Activated CD8-positive, alpha-beta memory T cell treated with anti-CD3 and anti-CD28 coated beads for 36 hours (primary cell): ENCODE measurements around the gene COA6. TPM values are rescaled to one million over a fixed set of nuclear protein-coding genes. Genes with fewer than 3 reads are reported as not detected.
"Not testable (repeated sequence)": the region's sequence is repeated elsewhere in the genome, so short reads cannot be mapped to it uniquely, and the experiment has no call there.

Experiments used
- CTCF ChIA-PET: fragments of 350-600 bp; sonication (Branson Sonifier 250); formaldehyde crosslinking; loops from one replicate; lab custom pipeline; 2021; ENCODE audit warnings: antibody characterized with exemption; lab: Charles Lee
- POLR2A ChIA-PET: fragments of 350-600 bp; sonication (Branson Sonifier 250); formaldehyde crosslinking; loops from one replicate; lab custom pipeline; 2021; ENCODE audit warnings: antibody characterized with exemption; lab: Charles Lee
- total RNA-seq, 2 experiments: library from RNA; stranded (reverse); gene quantifications; one replicate each; pipeline ENCODE4 v1.2.3, GENCODE V29; 2021

The COA6 gene
- 10 to 100 TPM; 51.8 to 51.9 TPM for total RNA-seq

GRCh38 chr1:234373064-234373958 lies at the start of gene COA6:
TSS of gene COA6 (plus strand) at chr1:234373456. CDS start at chr1:234373467, 11 bp downstream.
- ChIA-PET CTCF (interaction anchor here (0.6 to 1.2 kb wide), 3 partner anchors 36 to 708 kb away, joined by 3 read pairs; no protein-coding TSS in a partner anchor), POLR2A (interaction anchor here (0.5 to 1.7 kb wide), 7 partner anchors 9 to 731 kb away, joined by 3 to 8 read pairs (median 3); partner anchors contain the start of gene TARBP1)

- POLR2A ChIA-PET = no interaction called here
- CTCF ChIA-PET = interaction anchor here (0.7 to 1.7 kb wide), 3 partner anchors 9 to 15 kb away, joined by 3 to 5 read pairs (median 3); no protein-coding TSS in a partner anchor
Measured at GRCh38 chr1:234324821-234325220, 48.4 kb upstream of the COA6 start.

- ChIA-PET POLR2A (no interaction called here), CTCF (interaction anchor here (0.7 to 2.3 kb wide), 7 partner anchors 9 to 172 kb away, joined by 3 to 14 read pairs (median 4); no protein-coding TSS in a partner anchor)
Measured at GRCh38 chr1:234325878-234326496, 47.3 kb upstream of the COA6 start.

GRCh38 chr1:234326497-234327366 lies 46.5 kb upstream of the COA6 start:
- ChIA-PET CTCF (interaction anchor here (1.2 to 2.3 kb wide), 6 partner anchors 10 to 173 kb away, joined by 3 to 14 read pairs (median 5); no protein-coding TSS in a partner anchor), POLR2A (interaction anchor here (0.6 kb wide), 2 partner anchors 37 to 151 kb away, joined by 3 read pairs; no protein-coding TSS in a partner anchor)

- CTCF ChIA-PET = interaction anchor here (0.9 to 2.3 kb wide), 5 partner anchors 11 to 115 kb away, joined by 3 to 14 read pairs (median 3); no protein-coding TSS in a partner anchor
- POLR2A ChIA-PET = no interaction called here
Measured at GRCh38 chr1:234327577-234328164, 45.6 kb upstream of the COA6 start.

GRCh38 chr1:234330843-234331215 lies 42.4 kb upstream of the COA6 start:
- POLR2A ChIA-PET = no interaction called here
- CTCF ChIA-PET = interaction anchor here (1.3 kb wide), 1 partner anchor 21 kb away, joined by 4 read pairs; no protein-coding TSS in a partner anchor

- CTCF ChIA-PET = no interaction called here
- POLR2A ChIA-PET = no interaction called here
Measured at GRCh38 chr1:234331507-234331906, 41.7 kb upstream of the COA6 start.

- ChIA-PET POLR2A (no interaction called here), CTCF (no interaction called here)
Measured at GRCh38 chr1:234336359-234336758, 36.9 kb upstream of the COA6 start.

GRCh38 chr1:234337233-234337632 lies 36.0 kb upstream of the COA6 start:
- CTCF ChIA-PET = no interaction called here
- POLR2A ChIA-PET = no interaction called here

- ChIA-PET POLR2A (no interaction called here), CTCF (no interaction called here)
Measured at GRCh38 chr1:234340528-234340927, 32.7 kb upstream of the COA6 start.

GRCh38 chr1:234342774-234343173 lies 30.5 kb upstream of the COA6 start:
- ChIA-PET CTCF (no interaction called here), POLR2A (no interaction called here)

- ChIA-PET CTCF (no interaction called here), POLR2A (no interaction called here)
Measured at GRCh38 chr1:234345237-234345636, 28.0 kb upstream of the COA6 start.

- POLR2A ChIA-PET = no interaction called here
- CTCF ChIA-PET = no interaction called here
Measured at GRCh38 chr1:234348964-234349363, 24.3 kb upstream of the COA6 start.

- CTCF ChIA-PET = no interaction called here
- POLR2A ChIA-PET = interaction anchor here (0.6 to 1.3 kb wide), 3 partner anchors 18 to 768 kb away, joined by 3 to 8 read pairs (median 5); partner anchors contain the start of gene COA6
Measured at GRCh38 chr1:234355782-234356510, 17.3 kb upstream of the COA6 start.

- CTCF ChIA-PET = not testable (repeated sequence)
Measured at GRCh38 chr1:234356615-234357269, 16.5 kb upstream of the COA6 start.

GRCh38 chr1:234357831-234358230 lies 15.4 kb upstream of the COA6 start:
- ChIA-PET CTCF (interaction anchor here (1.3 kb wide), 1 partner anchor 20 kb away, joined by 4 read pairs; no protein-coding TSS in a partner anchor), POLR2A (interaction anchor here (1.0 kb wide), 1 partner anchor 15 kb away, joined by 5 read pairs; the partner anchor contains the start of gene COA6)

More at GRCh38 chr1:234356615-234357269, 16.5 kb upstream of the COA6 start:
- POLR2A ChIA-PET = interaction anchor here (0.6 to 1.3 kb wide), 5 partner anchors 17 to 768 kb away, joined by 3 to 8 read pairs (median 5); partner anchors contain the start of gene COA6

- CTCF ChIA-PET = interaction anchor here (0.6 kb wide), 1 partner anchor 142 kb away, joined by 5 read pairs; no protein-coding TSS in a partner anchor
- POLR2A ChIA-PET = no interaction called here
Measured at GRCh38 chr1:234361102-234361603, 12.1 kb upstream of the COA6 start.
